WTC11 (cell line): ENCODE data around the gene ACTN2. TPM values are rescaled to one million over a fixed set of nuclear protein-coding genes. Genes with fewer than 3 reads are reported as not detected.

Experiments used
- ATAC-seq: fragments of 200-7000 bp; cut with Tn5 transposase; 2 replicates; pipeline ENCODE4 v1.10.0; 2021; ENCODE audit warnings: mild to moderate bottlenecking, moderate library complexity
- CTCF ChIA-PET: fragments of 300-600 bp; sonication (Branson Sonifier 250); formaldehyde crosslinking; loops from one replicate; lab custom pipeline; 2021; ENCODE audit warnings: antibody characterized with exemption; lab: Charles Lee
- POLR2A ChIA-PET: fragments of 350-600 bp; sonication (Branson Sonifier 250); formaldehyde crosslinking; loops from one replicate; lab custom pipeline; 2021; ENCODE audit warnings: antibody characterized with exemption; lab: Charles Lee
- DNase-seq: peaks from one replicate; pipeline ENCODE4 v3.0.0; 2021; ENCODE audit warnings: low spot score
- H3K27ac Mint-ChIP-seq: 2 replicates; pipeline ENCODE4 v1.8.0; 2021; ENCODE audit warnings: mixed read lengths
- H3K27me3 Mint-ChIP-seq: 2 replicates; pipeline ENCODE4 v1.8.0; 2021; ENCODE audit warnings: low read depth, mild to moderate bottlenecking, moderate library complexity, mixed read lengths
- H3K36me3 Mint-ChIP-seq: 2 replicates; pipeline ENCODE4 v1.8.0; 2021; ENCODE audit warnings: mixed read lengths
- H3K4me1 Mint-ChIP-seq: 2 replicates; pipeline ENCODE4 v1.8.0; 2022; ENCODE audit warnings: mixed read lengths
- H3K4me3 Mint-ChIP-seq: 2 replicates; pipeline ENCODE4 v1.8.0; 2021; ENCODE audit warnings: mild to moderate bottlenecking, moderate library complexity, mixed read lengths
- H3K9me3 Mint-ChIP-seq: 2 replicates; pipeline ENCODE4 v1.8.0; 2021; ENCODE audit warnings: mixed read lengths
- CREB1 ChIP-seq: sonication (generic); formaldehyde crosslinking; IDR thresholded peaks from 2 replicates; pipeline ENCODE4 v1.8.0; 2023; ENCODE audit warnings: mild to moderate bottlenecking, missing genetic modification reagents
- FOXJ3 ChIP-seq: sonication (generic); formaldehyde crosslinking; IDR thresholded peaks from 2 replicates; pipeline ENCODE4 v1.9.0; 2021; ENCODE audit warnings: missing genetic modification reagents, mild to moderate bottlenecking, borderline replicate concordance
- IRF2 ChIP-seq: sonication (generic); formaldehyde crosslinking; IDR thresholded peaks from 2 replicates; pipeline ENCODE4 v1.8.0; 2022; ENCODE audit warnings: low read depth, missing genetic modification reagents, borderline replicate concordance
- MAX ChIP-seq: sonication (generic); formaldehyde crosslinking; IDR thresholded peaks from 2 replicates; pipeline ENCODE4 v1.8.0; 2022; ENCODE audit warnings: mild to moderate bottlenecking, missing genetic modification reagents
- NFE2L1 ChIP-seq: sonication (generic); formaldehyde crosslinking; IDR thresholded peaks from 2 replicates; pipeline ENCODE4 v1.8.1; 2023; ENCODE audit warnings: missing genetic modification reagents
- NR2C2 ChIP-seq: sonication (generic); formaldehyde crosslinking; IDR thresholded peaks from 2 replicates; pipeline ENCODE4 v1.8.0; 2022; ENCODE audit warnings: mild to moderate bottlenecking, missing genetic modification reagents
- PRRX2 ChIP-seq: fragments of 250-450 bp; sonication (Bioruptor Pico); IDR thresholded peaks from 2 replicates; pipeline ENCODE4 v1.8.0; 2021; ENCODE audit warnings: mild to moderate bottlenecking
- RELA ChIP-seq: sonication (generic); formaldehyde crosslinking; IDR thresholded peaks from 2 replicates; pipeline ENCODE4 v1.8.1; 2022; ENCODE audit warnings: missing genetic modification reagents, mild to moderate bottlenecking, borderline replicate concordance
- SMAD3 ChIP-seq: sonication (generic); formaldehyde crosslinking; IDR thresholded peaks from 2 replicates; pipeline ENCODE4 v1.8.0; 2022; ENCODE audit warnings: missing genetic modification reagents, mild to moderate bottlenecking, borderline replicate concordance
- SMAD4 ChIP-seq: sonication (generic); formaldehyde crosslinking; IDR thresholded peaks from 2 replicates; pipeline ENCODE4 v1.8.0; 2022; ENCODE audit warnings: mild to moderate bottlenecking, missing genetic modification reagents
- ZNF317 ChIP-seq: sonication (generic); formaldehyde crosslinking; IDR thresholded peaks from 2 replicates; pipeline ENCODE4 v1.8.1; 2023; ENCODE audit warnings: low read depth, mild to moderate bottlenecking, moderate library complexity, missing genetic modification reagents, borderline replicate concordance
- ZNF416 ChIP-seq: fragments of 250-450 bp; sonication (Bioruptor Pico); IDR thresholded peaks from 2 replicates; pipeline ENCODE4 v1.9.0; 2021; ENCODE audit warnings: mild to moderate bottlenecking, inconsistent platforms
- ZNF423 ChIP-seq: fragments of 250-450 bp; sonication (Bioruptor Pico); IDR thresholded peaks from 2 replicates; pipeline ENCODE4 v2.1.2; 2022; ENCODE audit warnings: mild to moderate bottlenecking, moderate library complexity
- ZNF512 ChIP-seq: sonication (generic); formaldehyde crosslinking; IDR thresholded peaks from 2 replicates; pipeline ENCODE4 v1.8.1; 2022; ENCODE audit warnings: missing genetic modification reagents, borderline replicate concordance
- ZNF671 ChIP-seq: fragments of 250-450 bp; sonication (Bioruptor Pico); IDR thresholded peaks from 2 replicates; pipeline ENCODE4 v1.8.0; 2021; ENCODE audit warnings: mild to moderate bottlenecking
- total RNA-seq: library from RNA; stranded (reverse); gene quantifications from 3 replicates; pipeline ENCODE4 v1.2.3, GENCODE V29; 2021
- TF ChIP-seq, protein P1 (sequence below): fragments of 250-450 bp; sonication (Bioruptor Pico); conservative IDR thresholded peaks from 2 replicates; pipeline ENCODE4 v1.9.0; 2021; ENCODE audit warnings: mild to moderate bottlenecking
- TF ChIP-seq, protein P2 (sequence below): sonication (generic); formaldehyde crosslinking; IDR thresholded peaks from 2 replicates; pipeline ENCODE4 v1.8.0; 2023; ENCODE audit warnings: missing genetic modification reagents

The ACTN2 gene
- total RNA-seq, 1 experiment from 2014 or later: 2.0 TPM

DNA sequence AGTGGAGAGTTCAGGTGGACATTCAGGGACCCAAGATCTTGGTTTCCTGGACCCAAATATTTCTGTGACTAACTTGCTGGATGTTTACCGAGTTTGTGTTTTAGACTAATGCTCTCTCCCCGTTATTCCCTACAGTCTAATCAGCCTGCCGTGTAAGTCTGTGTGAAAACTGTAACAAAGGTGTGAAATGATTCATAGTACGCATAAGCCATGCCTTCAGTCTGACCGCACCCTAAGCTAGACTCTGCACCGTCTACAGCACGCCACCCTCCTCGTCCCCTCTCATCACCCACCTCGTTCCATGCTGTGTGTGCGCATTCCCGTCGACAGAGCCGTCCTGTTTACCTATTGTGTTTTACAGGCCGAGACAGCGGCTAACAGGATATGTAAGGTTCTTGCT is 50.5 kb downstream of the ACTN2 start (continued):
- TF ChIP-seq CREB1 (CRISPR knock-in tag): no peak
- no peak for TF ChIP-seq SMAD4 (CRISPR knock-in tag)
- TF ChIP-seq, protein P1, sequence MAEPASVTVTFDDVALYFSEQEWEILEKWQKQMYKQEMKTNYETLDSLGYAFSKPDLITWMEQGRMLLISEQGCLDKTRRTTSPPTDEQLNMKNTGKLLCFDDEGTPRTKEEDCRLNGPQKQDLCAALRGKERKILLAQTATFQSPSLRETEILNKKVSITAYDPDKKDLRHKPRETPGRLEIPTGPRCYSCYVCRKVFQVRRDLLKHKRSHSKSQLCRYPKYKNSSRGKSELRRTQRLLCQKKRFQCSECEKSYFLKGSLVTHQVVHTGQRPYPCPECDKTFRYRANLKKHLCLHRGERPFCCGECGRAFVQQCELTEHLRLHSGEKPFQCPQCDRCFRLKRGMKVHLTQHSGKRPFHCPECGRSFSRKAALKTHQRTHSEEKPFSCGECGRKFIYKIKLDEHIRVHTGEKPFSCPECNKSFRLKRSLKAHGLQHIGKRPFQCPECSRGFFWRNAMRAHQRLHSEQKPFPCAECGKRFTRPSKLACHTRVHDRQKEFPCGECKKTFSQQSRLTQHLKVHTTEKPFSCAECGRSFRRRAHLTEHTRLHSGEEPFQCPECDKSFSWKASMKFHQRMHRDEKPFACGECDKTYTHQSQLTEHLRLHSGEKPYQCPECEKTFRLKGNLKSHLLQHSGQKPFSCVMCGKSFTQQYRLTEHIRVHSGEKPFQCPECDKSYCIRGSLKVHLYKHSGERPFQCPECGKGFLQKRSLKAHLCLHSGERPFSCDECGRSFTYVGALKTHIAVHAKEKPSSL (CRISPR knock-in tag): no peak
- TF ChIP-seq ZNF317 (CRISPR knock-in tag): no peak
- no peak for TF ChIP-seq SMAD3 (CRISPR knock-in tag)
- no peak for TF ChIP-seq NFE2L1
- TF ChIP-seq ZNF512 (CRISPR knock-in tag): no peak
- TF ChIP-seq PRRX2 (CRISPR knock-in tag): no peak
- TF ChIP-seq NR2C2 (CRISPR knock-in tag): no peak
- TF ChIP-seq, protein P2, sequence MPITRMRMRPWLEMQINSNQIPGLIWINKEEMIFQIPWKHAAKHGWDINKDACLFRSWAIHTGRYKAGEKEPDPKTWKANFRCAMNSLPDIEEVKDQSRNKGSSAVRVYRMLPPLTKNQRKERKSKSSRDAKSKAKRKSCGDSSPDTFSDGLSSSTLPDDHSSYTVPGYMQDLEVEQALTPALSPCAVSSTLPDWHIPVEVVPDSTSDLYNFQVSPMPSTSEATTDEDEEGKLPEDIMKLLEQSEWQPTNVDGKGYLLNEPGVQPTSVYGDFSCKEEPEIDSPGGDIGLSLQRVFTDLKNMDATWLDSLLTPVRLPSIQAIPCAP (CRISPR knock-in tag): no peak

GRCh38 chr1:236741753-236742152 is 55.5 kb downstream of the ACTN2 start:
- ChIA-PET CTCF (no interaction called here), POLR2A (no interaction called here)
- TF ChIP-seq, protein P1 (CRISPR knock-in tag): no peak
- no peak for TF ChIP-seq IRF2
- Mint-ChIP-seq H3K4me1 (peaks cover 33% of the 10 kb centered on the region), H3K36me3 (peaks cover 21% of the 10 kb centered on the region), H3K27me3 (no peaks in the 10 kb centered on the region), H3K27ac (peak overlapping the region; percentile 46), H3K9me3 (no peaks in the 10 kb centered on the region), H3K4me3 (no peak overlapping the region)
- peak; percentile 71 for ATAC-seq
- peak; percentile 28 for DNase-seq

DNA sequence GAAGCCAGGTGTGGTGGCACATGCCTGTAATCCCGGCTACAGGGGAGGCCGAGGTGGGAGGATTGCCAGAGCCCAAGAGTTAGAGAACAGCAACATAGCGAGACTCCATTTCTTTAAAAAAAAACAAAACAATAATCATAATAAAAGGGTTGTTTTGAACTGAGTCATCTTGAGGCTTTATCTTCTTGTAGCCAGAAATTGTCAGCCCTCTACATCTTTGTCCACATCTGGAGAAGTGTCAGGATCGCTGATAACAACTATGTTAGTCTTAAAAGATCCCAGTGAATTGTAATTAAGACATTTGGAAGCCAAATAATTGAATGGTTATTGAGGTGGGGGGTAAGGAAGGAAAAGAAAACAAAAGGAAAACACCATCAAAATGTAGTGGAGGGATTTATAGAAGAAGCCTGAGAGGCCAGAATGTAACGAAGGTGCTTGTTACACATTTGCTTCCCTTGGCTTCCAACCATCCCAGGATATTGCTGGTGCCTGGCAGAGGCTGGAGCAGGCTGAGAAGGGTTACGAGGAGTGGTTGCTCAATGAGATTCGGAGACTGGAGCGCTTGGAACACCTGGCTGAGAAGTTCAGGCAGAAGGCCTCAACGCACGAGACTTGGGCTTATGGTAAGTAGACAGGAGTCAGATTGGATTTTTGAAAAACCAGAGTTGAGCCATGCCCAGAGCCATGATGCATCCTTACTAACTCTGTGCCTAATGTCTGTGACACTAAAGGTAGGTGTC is 56.3 kb downstream of the ACTN2 start:
- no peak for ATAC-seq
- no peaks in the 10 kb centered on the region for H3K27me3 Mint-ChIP-seq

More for the DNA sequence above, 56.3 kb downstream of the ACTN2 start:
- Mint-ChIP-seq H3K4me3 (no peak overlapping the region), H3K9me3 (no peaks in the 10 kb centered on the region)
- no peak for DNase-seq
- TF ChIP-seq ZNF671 (no peak), ZNF423 (CRISPR knock-in tag) (no peak), FOXJ3 (no peak), ZNF317 (CRISPR knock-in tag) (no peak), RELA (CRISPR knock-in tag) (no peak), ZNF416 (CRISPR knock-in tag) (no peak), MAX (no peak)
- TF ChIP-seq, all 79 proteins: peak for 0
- CTCF ChIA-PET: no interaction called here
- Mint-ChIP-seq H3K27ac (no peak overlapping the region), H3K36me3 (peaks cover 21% of the 10 kb centered on the region), H3K4me1 (peaks cover 25% of the 10 kb centered on the region)
- POLR2A ChIA-PET: no interaction called here
